GM12878 (cell line): ENCODE data around the gene ACTN3. TPM values are rescaled to one million over a fixed set of nuclear protein-coding genes. Genes with fewer than 3 reads are reported as not detected.

Source experiments
- ATAC-seq: fragments of 200-7000 bp; cut with Tn5 transposase; 3 replicates; pipeline ENCODE4 v1.9.1; 2020; ENCODE audit warnings: mild to moderate bottlenecking, moderate library complexity
- BruUV-seq: library from RNA; stranded (reverse); fragments of 400-500 nt; replicated peaks from 2 replicates; lab custom pipeline; 2021; lab: Mats Ljungman, UMichigan
- CTCF ChIA-PET: fragments of 300-600 bp; sonication (Branson Sonifier 250); formaldehyde crosslinking; extraction: SDS; loops from one replicate; lab custom pipeline; 2021; ENCODE audit warnings: inconsistent platforms; lab: Yijun Ruan, JAX
- POLR2A ChIA-PET: fragments of 350-600 bp; formaldehyde crosslinking; extraction: SDS; loops from one replicate; lab custom pipeline; 2021; ENCODE audit warnings: inconsistent platforms; lab: Charles Lee
- RAD21 ChIA-PET: fragments of 300-600 bp; sonication (Branson Sonifier 250); formaldehyde crosslinking; loops from one replicate; lab custom pipeline; 2023; ENCODE audit warnings: antibody characterized with exemption; ENCODE audit not compliant: unreplicated experiment; lab: Charles Lee
- SMC1A ChIA-PET: fragments of 300-600 bp; sonication (Branson Sonifier 250); formaldehyde crosslinking; loops from one replicate; lab custom pipeline; 2023; ENCODE audit not compliant: unreplicated experiment, uncharacterized antibody; lab: Charles Lee
- DNase-seq: peaks from one replicate; pipeline ENCODE4 v3.0.0-alpha.2; 2011; ENCODE audit warnings: low read depth, low spot score
- FAIRE-seq: peaks from 3 replicates; lab custom pipeline; 2011; peaks lifted over from hg19 to GRCh38; lab: Jason Lieb, UNC
- H2AFZ ChIP-seq: 2 replicates; pipeline ENCODE4 v1.6.0; 2011; ENCODE audit warnings: low read depth, low read length, control low read depth; ENCODE audit not compliant: control insufficient read depth
- H3K27ac ChIP-seq: 2 replicates; pipeline ENCODE4 v1.5.1; 2011; ENCODE audit warnings: control low read depth; ENCODE audit not compliant: control insufficient read depth, insufficient read depth
- H3K27me3 ChIP-seq, 2 experiments: replicated peaks in 1 of 2; 2 replicates each; pipeline versions ENCODE4 v1.6.0 to v1.6.1; 2011; ENCODE audit warnings: low read length in 1 of 2; ENCODE audit not compliant: control insufficient read depth in 2 of 2, insufficient read depth in 2 of 2
- H3K36me3 ChIP-seq, 2 experiments: 2 replicates each; pipeline ENCODE4 v1.5.1; 2011; ENCODE audit warnings: low read length in 1 of 2; ENCODE audit not compliant: control insufficient read depth in 2 of 2, insufficient read depth in 2 of 2
- H3K4me1 ChIP-seq: 2 replicates; pipeline ENCODE4 v1.6.1; 2011; ENCODE audit warnings: mild to moderate bottlenecking, low read length, moderate library complexity, mixed read lengths; ENCODE audit not compliant: control insufficient read depth, insufficient read depth
- H3K4me2 ChIP-seq: 2 replicates; pipeline ENCODE4 v1.6.0; 2011; ENCODE audit warnings: control low read depth; ENCODE audit not compliant: control insufficient read depth, insufficient read depth
- H3K4me3 ChIP-seq: fragments of 200-600 bp; sonication (generic); 2 replicates; pipeline ENCODE4 v1.5.1; 2016
- H3K79me2 ChIP-seq: 2 replicates; pipeline ENCODE4 v1.6.0; 2011; ENCODE audit warnings: low read length; ENCODE audit not compliant: control insufficient read depth, insufficient read depth
- H3K9ac ChIP-seq: 2 replicates; pipeline ENCODE4 v1.8.0; 2011; ENCODE audit warnings: low read length, control low read depth, mixed read lengths; ENCODE audit not compliant: control insufficient read depth, insufficient read depth
- H3K9me3 ChIP-seq: replicated peaks from 3 replicates; pipeline ENCODE4 v1.5.1; 2011; ENCODE audit warnings: mild to moderate bottlenecking, low read length; ENCODE audit not compliant: control insufficient read depth, insufficient read depth
- H4K20me1 ChIP-seq: 2 replicates; pipeline ENCODE4 v1.6.0; 2011; ENCODE audit not compliant: control insufficient read depth, insufficient read depth
- PAX5 ChIP-seq: IDR thresholded peaks from 2 replicates; pipeline ENCODE4 v1.6.1; 2011; ENCODE audit warnings: low read depth, low read length, borderline replicate concordance
- ZNF622 ChIP-seq: fragments of 450-650 bp; IDR thresholded peaks from 2 replicates; pipeline ENCODE4 v1.6.1; 2017; ENCODE audit warnings: mild to moderate bottlenecking, inconsistent platforms
- WGBS: methylation state at CpG from one replicate; pipeline ENCODE4 v1.1.6; 2016; ENCODE audit warnings: low lambda C conversion rate; ENCODE audit not compliant: insufficient replicate concordance, insufficient coverage; ENCODE audit errors: missing lambda C conversion rate; 5-methylcytosine and 5-hydroxymethylcytosine counted together
- in situ Hi-C: fragments of 300-500 bp; cut with MboI; formaldehyde crosslinking; loops from 9 replicates; pipeline ENCODE4 v1.14.3; 2018; ENCODE audit warnings: mixed read lengths
- intact Hi-C: fragments of 100-400 bp; cut with micrococcal nuclease; formaldehyde crosslinking; loops from one replicate; pipeline ENCODE4 v1.14.2; 2022; ENCODE audit not compliant: unreplicated experiment
- polyA plus RNA-seq, 11 experiments: library from polyadenylated mRNA; depleted of rRNA in 4 of 11; unstranded in 6 of 11; stranded (reverse) in 5 of 11; fragments of >200 nt; fragmentation: Nextera tagmentation in 4 of 11; fragmentation: Illumina TruSeq in 1 of 11; extraction: Ambion mirVana in 4 of 11; extraction: Trizol in 1 of 11; gene quantifications; 1 replicate in 1 of 11; 2 replicates in 10 of 11; pipeline versions ENCODE4 v1.2.1 to v1.2.3, GENCODE V29; 2011 to 2016; ENCODE audit warnings: inconsistent platforms in 2 of 11, missing spikeins in 2 of 11, low read depth in 1 of 11
- total RNA-seq, 4 experiments: library from RNA; depleted of rRNA in 3 of 4; stranded (reverse); fragments of >200 nt in 3 of 4; fragmentation: Illumina TruSeq in 1 of 4; extraction: Trizol in 1 of 4; gene quantifications; 2 replicates each; pipeline versions ENCODE4 v1.2.1 to v1.2.3, GENCODE V29; 2013 to 2021
- TF ChIP-seq, protein P1 (sequence below): fragments of 450-650 bp; IDR thresholded peaks from 2 replicates; pipeline ENCODE4 v1.6.1; 2018; ENCODE audit warnings: borderline replicate concordance, mild to moderate bottlenecking; ENCODE audit not compliant: partially characterized antibody
- TF ChIP-seq, protein P2 (sequence below): IDR thresholded peaks from 2 replicates; pipeline ENCODE4 v1.6.1; 2011; ENCODE audit warnings: borderline replicate concordance, low read depth, mild to moderate bottlenecking, moderate library complexity, mixed read lengths, low read length; ENCODE audit not compliant: insufficient read depth; ENCODE audit errors: extremely low read length
- TF ChIP-seq, protein P3 (sequence below): IDR thresholded peaks from 2 replicates; pipeline ENCODE4 v1.6.1; 2012; ENCODE audit warnings: low read length, inconsistent platforms
- TF ChIP-seq, protein P4 (sequence below): fragments of 450-650 bp; formaldehyde crosslinking; IDR thresholded peaks from 2 replicates; pipeline ENCODE4 v1.5.0; 2022; ENCODE audit warnings: mild to moderate bottlenecking, missing genetic modification characterization

Gene ACTN3
- total and polyA plus RNA-seq, 10 of the 15 experiments (the other 5 are each of a cell fraction or from before 2014, with no cell fraction given) = 0.06 to 0.67 (median 0.17) TPM; not detected in 3

DNA sequence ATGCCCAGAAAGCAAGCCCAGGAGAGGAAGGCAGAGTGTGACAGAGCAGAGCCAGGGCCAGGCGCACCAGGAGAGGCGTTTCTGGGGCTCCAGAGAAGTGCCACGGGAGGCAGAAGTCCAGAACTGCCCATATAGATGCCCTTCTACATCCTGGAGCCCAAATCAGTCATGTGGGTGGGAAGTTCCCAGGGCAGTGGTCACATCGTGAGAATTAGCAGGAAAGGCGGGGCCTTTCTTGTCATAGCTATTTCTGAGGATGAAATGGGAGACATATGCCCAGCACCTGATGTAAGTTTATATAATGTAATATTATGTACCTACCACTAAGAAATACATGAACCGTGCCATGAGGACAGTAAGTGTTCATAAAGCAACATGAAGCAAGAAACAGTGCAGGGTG lies 13.9 kb upstream of the ACTN3 start:
- SMC1A ChIA-PET = no interaction called here
- BruUV-seq = no TSS peak

More for the DNA sequence above, 13.9 kb upstream of the ACTN3 start:
- POLR2A ChIA-PET = interaction anchor here (0.5 to 1.4 kb wide), 2 partner anchors 13 to 1788 kb away, joined by 3 read pairs; partner anchors contain the start of genes ACTN3 and ZDHHC24
- in situ Hi-C loops = no loop called here
- no peaks in the 10 kb centered on the region for H3K27me3 ChIP-seq
- no peaks in the 10 kb centered on the region for H4K20me1 ChIP-seq
- WGBS = 68% methylated on average over 6 of the region's 6 CpGs
- H3K4me2 ChIP-seq = no peak overlapping the region
- no peak overlapping the region for H2AFZ ChIP-seq
- intact Hi-C loops = no loop called here
- H3K79me2 ChIP-seq = no peaks in the 10 kb centered on the region
- ATAC-seq (no peak), DNase-seq (no peak), FAIRE-seq (no peak)
- no peak overlapping the region for H3K27ac ChIP-seq
- no peaks in the 10 kb centered on the region for H3K4me1 ChIP-seq
- H3K9me3 ChIP-seq = no peaks in the 10 kb centered on the region
- no peaks in the 10 kb centered on the region for H3K36me3 ChIP-seq
- CTCF ChIA-PET = no interaction called here
- TF ChIP-seq, protein P1, sequence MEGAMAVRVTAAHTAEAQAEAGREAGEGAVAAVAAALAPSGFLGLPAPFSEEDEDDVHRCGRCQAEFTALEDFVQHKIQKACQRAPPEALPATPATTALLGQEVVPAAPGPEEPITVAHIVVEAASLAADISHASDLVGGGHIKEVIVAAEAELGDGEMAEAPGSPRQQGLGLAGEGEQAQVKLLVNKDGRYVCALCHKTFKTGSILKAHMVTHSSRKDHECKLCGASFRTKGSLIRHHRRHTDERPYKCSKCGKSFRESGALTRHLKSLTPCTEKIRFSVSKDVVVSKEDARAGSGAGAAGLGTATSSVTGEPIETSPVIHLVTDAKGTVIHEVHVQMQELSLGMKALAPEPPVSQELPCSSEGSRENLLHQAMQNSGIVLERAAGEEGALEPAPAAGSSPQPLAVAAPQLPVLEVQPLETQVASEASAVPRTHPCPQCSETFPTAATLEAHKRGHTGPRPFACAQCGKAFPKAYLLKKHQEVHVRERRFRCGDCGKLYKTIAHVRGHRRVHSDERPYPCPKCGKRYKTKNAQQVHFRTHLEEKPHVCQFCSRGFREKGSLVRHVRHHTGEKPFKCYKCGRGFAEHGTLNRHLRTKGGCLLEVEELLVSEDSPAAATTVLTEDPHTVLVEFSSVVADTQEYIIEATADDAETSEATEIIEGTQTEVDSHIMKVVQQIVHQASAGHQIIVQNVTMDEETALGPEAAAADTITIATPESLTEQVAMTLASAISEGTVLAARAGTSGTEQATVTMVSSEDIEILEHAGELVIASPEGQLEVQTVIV = no peak
- no peak for TF ChIP-seq PAX5
- TF ChIP-seq ZNF622 = no peak
- TF ChIP-seq, protein P2, sequence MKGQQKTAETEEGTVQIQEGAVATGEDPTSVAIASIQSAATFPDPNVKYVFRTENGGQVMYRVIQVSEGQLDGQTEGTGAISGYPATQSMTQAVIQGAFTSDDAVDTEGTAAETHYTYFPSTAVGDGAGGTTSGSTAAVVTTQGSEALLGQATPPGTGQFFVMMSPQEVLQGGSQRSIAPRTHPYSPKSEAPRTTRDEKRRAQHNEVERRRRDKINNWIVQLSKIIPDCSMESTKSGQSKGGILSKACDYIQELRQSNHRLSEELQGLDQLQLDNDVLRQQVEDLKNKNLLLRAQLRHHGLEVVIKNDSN = no peak
- TF ChIP-seq, protein P3, sequence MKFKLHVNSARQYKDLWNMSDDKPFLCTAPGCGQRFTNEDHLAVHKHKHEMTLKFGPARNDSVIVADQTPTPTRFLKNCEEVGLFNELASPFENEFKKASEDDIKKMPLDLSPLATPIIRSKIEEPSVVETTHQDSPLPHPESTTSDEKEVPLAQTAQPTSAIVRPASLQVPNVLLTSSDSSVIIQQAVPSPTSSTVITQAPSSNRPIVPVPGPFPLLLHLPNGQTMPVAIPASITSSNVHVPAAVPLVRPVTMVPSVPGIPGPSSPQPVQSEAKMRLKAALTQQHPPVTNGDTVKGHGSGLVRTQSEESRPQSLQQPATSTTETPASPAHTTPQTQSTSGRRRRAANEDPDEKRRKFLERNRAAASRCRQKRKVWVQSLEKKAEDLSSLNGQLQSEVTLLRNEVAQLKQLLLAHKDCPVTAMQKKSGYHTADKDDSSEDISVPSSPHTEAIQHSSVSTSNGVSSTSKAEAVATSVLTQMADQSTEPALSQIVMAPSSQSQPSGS = no peak
- TF ChIP-seq, protein P4, sequence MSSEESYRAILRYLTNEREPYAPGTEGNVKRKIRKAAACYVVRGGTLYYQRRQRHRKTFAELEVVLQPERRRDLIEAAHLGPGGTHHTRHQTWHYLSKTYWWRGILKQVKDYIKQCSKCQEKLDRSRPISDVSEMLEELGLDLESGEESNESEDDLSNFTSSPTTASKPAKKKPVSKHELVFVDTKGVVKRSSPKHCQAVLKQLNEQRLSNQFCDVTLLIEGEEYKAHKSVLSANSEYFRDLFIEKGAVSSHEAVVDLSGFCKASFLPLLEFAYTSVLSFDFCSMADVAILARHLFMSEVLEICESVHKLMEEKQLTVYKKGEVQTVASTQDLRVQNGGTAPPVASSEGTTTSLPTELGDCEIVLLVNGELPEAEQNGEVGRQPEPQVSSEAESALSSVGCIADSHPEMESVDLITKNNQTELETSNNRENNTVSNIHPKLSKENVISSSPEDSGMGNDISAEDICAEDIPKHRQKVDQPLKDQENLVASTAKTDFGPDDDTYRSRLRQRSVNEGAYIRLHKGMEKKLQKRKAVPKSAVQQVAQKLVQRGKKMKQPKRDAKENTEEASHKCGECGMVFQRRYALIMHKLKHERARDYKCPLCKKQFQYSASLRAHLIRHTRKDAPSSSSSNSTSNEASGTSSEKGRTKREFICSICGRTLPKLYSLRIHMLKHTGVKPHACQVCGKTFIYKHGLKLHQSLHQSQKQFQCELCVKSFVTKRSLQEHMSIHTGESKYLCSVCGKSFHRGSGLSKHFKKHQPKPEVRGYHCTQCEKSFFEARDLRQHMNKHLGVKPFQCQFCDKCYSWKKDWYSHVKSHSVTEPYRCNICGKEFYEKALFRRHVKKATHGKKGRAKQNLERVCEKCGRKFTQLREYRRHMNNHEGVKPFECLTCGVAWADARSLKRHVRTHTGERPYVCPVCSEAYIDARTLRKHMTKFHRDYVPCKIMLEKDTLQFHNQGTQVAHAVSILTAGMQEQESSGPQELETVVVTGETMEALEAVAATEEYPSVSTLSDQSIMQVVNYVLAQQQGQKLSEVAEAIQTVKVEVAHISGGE (CRISPR knock-in tag) = no peak
- no peak overlapping the region for H3K4me3 ChIP-seq
- RAD21 ChIA-PET = interaction anchor here (0.6 kb wide), 1 partner anchor 244 kb away, joined by 3 read pairs; the partner anchor contains the start of gene YIF1A
- no peak overlapping the region for H3K9ac ChIP-seq
